Measurements from ENCODE around the gene DNASE1. TPM values are rescaled to one million over a fixed set of nuclear protein-coding genes. Genes with fewer than 3 reads are reported as not detected.

DNASE1 gene
- polyA plus RNA-seq, 2 of the 4 experiments (the other 2 are of a cell fraction): 6.3 to 7.2 TPM

DNA sequence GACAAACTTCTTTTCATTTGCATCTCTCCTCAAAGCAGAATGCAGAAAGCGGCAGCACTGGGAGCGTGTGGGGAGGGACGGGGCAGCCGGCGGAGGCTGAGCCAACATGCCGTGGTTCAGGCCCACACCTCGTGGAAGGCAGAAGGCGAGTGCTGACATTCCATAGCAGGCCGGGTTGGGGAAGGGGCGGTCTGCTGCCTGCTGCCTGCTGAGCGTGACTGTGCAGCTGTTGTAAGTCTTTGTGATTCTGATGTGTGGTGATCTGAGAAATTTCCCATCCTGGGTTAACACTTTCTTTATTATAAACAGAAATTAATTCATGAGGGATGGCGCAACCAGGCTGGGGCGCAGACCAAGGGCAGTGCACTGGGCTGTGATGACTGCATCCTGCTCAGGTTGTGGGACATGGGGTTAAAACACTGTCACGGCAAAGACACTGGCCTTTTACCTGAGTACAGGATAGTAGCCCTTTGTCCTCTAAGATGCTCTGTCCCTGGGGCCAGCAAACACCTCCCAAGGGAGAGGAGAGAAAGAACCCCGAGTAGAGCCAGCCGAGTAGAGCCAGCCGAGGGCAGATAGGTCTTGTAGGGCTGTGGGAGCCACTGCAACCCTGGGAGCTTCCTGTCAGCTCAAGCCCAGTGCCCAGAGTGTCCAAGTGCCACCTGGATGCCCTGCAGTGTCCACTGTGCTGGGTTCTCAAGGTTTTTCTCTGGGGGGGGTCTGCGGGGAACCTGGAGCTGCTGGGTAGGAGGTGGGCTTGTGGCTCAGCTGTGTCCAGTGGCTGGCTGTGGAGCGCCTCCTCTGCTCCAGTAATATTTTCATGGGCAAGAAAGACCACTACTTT, 8.8 kb upstream of the DNASE1 start:
- Histone ChIP-seq H3K27ac (peak overlapping the region; percentile 44 to 51; a peak in 4 of 6 replicates), H3K4me1 (peaks cover 16% of the 10 kb centered on the region), H3K4me2 (peak overlapping the region; percentile 72), H3K9me3 (no peaks in the 10 kb centered on the region), H3K4me3 (no peak overlapping the region)
- TF ChIP-seq RARB (CRISPR knock-in tag; IDR thresholded peaks at IDR 0.05): no peak
- TF ChIP-seq FOXS1 (CRISPR knock-in tag; IDR thresholded peaks at IDR 0.05): no peak
- no peak for TF ChIP-seq FOSB (CRISPR knock-in tag; IDR thresholded peaks at IDR 0.05)
- no peak for TF ChIP-seq HOXB13 (CRISPR knock-in tag; IDR thresholded peaks at IDR 0.05; ENCODE audit: low read depth)
- TF ChIP-seq CHD4 (IDR thresholded peaks at IDR 0.05; ENCODE audit: borderline replicate concordance): no peak
- TF ChIP-seq, protein P1, sequence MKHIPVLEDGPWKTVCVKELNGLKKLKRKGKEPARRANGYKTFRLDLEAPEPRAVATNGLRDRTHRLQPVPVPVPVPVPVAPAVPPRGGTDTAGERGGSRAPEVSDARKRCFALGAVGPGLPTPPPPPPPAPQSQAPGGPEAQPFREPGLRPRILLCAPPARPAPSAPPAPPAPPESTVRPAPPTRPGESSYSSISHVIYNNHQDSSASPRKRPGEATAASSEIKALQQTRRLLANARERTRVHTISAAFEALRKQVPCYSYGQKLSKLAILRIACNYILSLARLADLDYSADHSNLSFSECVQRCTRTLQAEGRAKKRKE (CRISPR knock-in tag; IDR thresholded peaks at IDR 0.05; ENCODE audit: low read depth): no peak
- peak in 1 of 2 experiments; percentile 15; a peak in 1 of 4 replicates for TF ChIP-seq CEBPB (IDR thresholded peaks at IDR 0.05)
- no peak for TF ChIP-seq MYC (IDR thresholded peaks at IDR 0.05; ENCODE audit: borderline replicate concordance, low read length)
- no peak for FAIRE-seq
- CTCF ChIA-PET: interaction anchor here (0.6 to 1.8 kb wide), 4 partner anchors 9 to 294 kb away, joined by 3 to 5 read pairs (median 4); partner anchors contain the start of gene DNASE1
- POLR2A ChIA-PET: no interaction called here
- 68% methylated on average over 19 of the region's 19 CpGs for WGBS (ENCODE audit: missing lambda C conversion rate)
- peak; percentile 15 to 46; a peak in 3 of 6 replicates for ATAC-seq
- no peak for DNase-seq (ENCODE audit: low read depth in 1 of 2, low spot score in 1 of 2)

DNA sequence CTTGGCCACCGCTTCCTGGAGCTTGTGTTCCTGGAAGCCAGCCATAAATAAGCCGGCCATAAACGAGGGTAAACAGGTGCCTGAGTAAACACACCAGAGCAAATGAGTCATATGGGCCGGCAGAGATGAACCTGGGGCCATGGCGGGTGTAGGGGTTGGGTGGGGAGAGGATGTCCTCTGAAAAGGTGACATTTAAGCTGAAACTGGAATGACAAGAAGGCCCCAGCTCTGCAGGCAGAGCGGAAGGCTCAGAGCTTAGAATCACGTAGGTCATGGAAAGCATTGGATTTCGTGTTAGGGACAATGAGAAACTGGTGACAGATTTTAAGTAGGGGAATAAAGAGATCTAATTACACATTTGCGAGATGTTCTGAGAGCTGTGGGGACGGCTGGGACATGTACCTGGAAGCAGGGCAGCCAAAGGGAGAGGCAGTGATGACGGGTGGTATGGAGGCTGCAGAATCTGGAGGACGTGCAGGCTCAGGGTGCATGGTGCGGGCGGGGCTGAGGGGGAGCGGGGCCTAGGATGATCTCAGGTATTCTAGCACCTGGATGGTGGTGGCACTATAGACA, 8.1 kb upstream of the DNASE1 start:
- Histone ChIP-seq H3K4me3 (no peak overlapping the region), H3K9me3 (no peaks in the 10 kb centered on the region), H3K27ac (peak overlapping the region; percentile 44 to 51; a peak in 3 of 6 replicates), H3K4me2 (peak overlapping the region; percentile 72), H3K4me1 (peaks cover 16% of the 10 kb centered on the region)
- CTCF ChIA-PET: interaction anchor here (0.6 to 1.8 kb wide), 4 partner anchors 9 to 294 kb away, joined by 3 to 5 read pairs (median 4); partner anchors contain the start of gene DNASE1
- peak; percentile 62 to 80 for DNase-seq (ENCODE audit: low read depth in 1 of 2, low spot score in 1 of 2)
- 0 out of 2 replicates have a peak, but pooled peaks have one; percentile 27 for TF ChIP-seq FOSL2 (IDR thresholded peaks at IDR 0.05)
- TF ChIP-seq FOSL2 (CRISPR knock-in tag; IDR thresholded peaks at IDR 0.05): peak; percentile 64
- TF ChIP-seq, protein P2, sequence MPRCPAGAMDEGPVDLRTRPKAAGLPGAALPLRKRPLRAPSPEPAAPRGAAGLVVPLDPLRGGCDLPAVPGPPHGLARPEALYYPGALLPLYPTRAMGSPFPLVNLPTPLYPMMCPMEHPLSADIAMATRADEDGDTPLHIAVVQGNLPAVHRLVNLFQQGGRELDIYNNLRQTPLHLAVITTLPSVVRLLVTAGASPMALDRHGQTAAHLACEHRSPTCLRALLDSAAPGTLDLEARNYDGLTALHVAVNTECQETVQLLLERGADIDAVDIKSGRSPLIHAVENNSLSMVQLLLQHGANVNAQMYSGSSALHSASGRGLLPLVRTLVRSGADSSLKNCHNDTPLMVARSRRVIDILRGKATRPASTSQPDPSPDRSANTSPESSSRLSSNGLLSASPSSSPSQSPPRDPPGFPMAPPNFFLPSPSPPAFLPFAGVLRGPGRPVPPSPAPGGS (IDR thresholded peaks at IDR 0.05): no peak
- no peak for FAIRE-seq
- WGBS (ENCODE audit: missing lambda C conversion rate): 51% methylated on average over 14 of the region's 15 CpGs
- ATAC-seq: peak; percentile 47 to 70
- POLR2A ChIA-PET: no interaction called here

DNA sequence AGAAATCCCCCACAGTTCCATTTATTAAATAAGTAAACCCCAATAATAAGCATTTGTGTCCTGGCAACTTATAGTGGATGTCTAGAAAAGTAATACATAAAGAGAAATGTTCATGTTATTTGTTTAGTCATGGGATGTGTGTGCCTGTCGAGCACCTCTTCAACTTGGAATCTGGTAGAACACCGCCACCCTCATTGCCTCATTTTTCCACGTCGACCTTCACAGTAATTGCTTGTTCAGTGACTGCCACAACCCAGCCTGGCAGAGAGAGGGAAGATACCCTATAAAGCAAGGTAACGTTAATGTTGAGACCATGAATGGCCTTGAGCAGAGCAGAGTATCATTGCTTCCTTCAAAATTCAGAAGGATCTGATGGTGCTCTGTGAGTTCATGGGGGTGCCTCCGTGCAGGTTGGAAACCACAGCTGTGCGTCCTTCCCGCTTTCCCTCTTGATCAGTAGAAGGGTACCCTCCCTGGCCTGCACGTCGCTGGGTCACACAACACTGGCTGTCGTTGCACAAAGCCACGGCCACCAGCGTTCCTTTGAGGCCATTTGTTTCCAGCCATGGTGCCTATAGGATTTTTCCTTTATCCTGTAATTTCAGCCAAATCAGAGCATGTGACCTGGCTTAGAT, 3.7 kb upstream of the DNASE1 start:
- 88% methylated on average over 13 of the region's 13 CpGs for WGBS (ENCODE audit: missing lambda C conversion rate)
- ChIA-PET CTCF (interaction anchor here (1.7 kb wide), 1 partner anchor 12 kb away, joined by 5 read pairs; no protein-coding TSS in a partner anchor), POLR2A (no interaction called here)
- H3K27ac ChIP-seq: no peak overlapping the region
- FAIRE-seq (no peak), DNase-seq (ENCODE audit: low read depth in 1 of 2, low spot score in 1 of 2) (no peak), ATAC-seq (no peak)
- H3K4me2 ChIP-seq: no peak overlapping the region
- H3K9me3 ChIP-seq: no peaks in the 10 kb centered on the region
- peaks cover 16% of the 10 kb centered on the region for H3K4me1 ChIP-seq
- H3K4me3 ChIP-seq: no peak overlapping the region
- TF ChIP-seq KDM5A (IDR thresholded peaks at IDR 0.05): no peak
- TF ChIP-seq, protein P3, sequence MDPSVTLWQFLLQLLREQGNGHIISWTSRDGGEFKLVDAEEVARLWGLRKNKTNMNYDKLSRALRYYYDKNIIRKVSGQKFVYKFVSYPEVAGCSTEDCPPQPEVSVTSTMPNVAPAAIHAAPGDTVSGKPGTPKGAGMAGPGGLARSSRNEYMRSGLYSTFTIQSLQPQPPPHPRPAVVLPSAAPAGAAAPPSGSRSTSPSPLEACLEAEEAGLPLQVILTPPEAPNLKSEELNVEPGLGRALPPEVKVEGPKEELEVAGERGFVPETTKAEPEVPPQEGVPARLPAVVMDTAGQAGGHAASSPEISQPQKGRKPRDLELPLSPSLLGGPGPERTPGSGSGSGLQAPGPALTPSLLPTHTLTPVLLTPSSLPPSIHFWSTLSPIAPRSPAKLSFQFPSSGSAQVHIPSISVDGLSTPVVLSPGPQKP (IDR thresholded peaks at IDR 0.05; ENCODE audit: low read depth, low read length): no peak
- no peak for TF ChIP-seq EP300 (IDR thresholded peaks at IDR 0.05)
- no peak for TF ChIP-seq RCOR1 (IDR thresholded peaks at IDR 0.05; ENCODE audit: low read depth, low read length)
- TF ChIP-seq HOXB13 (CRISPR knock-in tag; IDR thresholded peaks at IDR 0.05; ENCODE audit: low read depth): no peak
- no peak for TF ChIP-seq FOSL2 (IDR thresholded peaks at IDR 0.05)
- no peak for TF ChIP-seq FOSL2 (CRISPR knock-in tag; IDR thresholded peaks at IDR 0.05)
- TF ChIP-seq FOXS1 (CRISPR knock-in tag; IDR thresholded peaks at IDR 0.05): no peak
- no peak for TF ChIP-seq RNF2 (IDR thresholded peaks at IDR 0.05; ENCODE audit: borderline replicate concordance, low read depth)
- TF ChIP-seq, protein P4, sequence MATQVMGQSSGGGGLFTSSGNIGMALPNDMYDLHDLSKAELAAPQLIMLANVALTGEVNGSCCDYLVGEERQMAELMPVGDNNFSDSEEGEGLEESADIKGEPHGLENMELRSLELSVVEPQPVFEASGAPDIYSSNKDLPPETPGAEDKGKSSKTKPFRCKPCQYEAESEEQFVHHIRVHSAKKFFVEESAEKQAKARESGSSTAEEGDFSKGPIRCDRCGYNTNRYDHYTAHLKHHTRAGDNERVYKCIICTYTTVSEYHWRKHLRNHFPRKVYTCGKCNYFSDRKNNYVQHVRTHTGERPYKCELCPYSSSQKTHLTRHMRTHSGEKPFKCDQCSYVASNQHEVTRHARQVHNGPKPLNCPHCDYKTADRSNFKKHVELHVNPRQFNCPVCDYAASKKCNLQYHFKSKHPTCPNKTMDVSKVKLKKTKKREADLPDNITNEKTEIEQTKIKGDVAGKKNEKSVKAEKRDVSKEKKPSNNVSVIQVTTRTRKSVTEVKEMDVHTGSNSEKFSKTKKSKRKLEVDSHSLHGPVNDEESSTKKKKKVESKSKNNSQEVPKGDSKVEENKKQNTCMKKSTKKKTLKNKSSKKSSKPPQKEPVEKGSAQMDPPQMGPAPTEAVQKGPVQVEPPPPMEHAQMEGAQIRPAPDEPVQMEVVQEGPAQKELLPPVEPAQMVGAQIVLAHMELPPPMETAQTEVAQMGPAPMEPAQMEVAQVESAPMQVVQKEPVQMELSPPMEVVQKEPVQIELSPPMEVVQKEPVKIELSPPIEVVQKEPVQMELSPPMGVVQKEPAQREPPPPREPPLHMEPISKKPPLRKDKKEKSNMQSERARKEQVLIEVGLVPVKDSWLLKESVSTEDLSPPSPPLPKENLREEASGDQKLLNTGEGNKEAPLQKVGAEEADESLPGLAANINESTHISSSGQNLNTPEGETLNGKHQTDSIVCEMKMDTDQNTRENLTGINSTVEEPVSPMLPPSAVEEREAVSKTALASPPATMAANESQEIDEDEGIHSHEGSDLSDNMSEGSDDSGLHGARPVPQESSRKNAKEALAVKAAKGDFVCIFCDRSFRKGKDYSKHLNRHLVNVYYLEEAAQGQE (IDR thresholded peaks at IDR 0.05): no peak
- TF ChIP-seq SREBF2 (IDR thresholded peaks at IDR 0.05): no peak
- TF ChIP-seq TP53 (CRISPR knock-in tag; IDR thresholded peaks at IDR 0.05): no peak
- no peak for TF ChIP-seq ZFP36 (IDR thresholded peaks at IDR 0.05; ENCODE audit: borderline replicate concordance, partially characterized antibody)
- no peak for TF ChIP-seq ZSCAN20 (CRISPR knock-in tag; IDR thresholded peaks at IDR 0.05)
- no peak for TF ChIP-seq CEBPB (IDR thresholded peaks at IDR 0.05)
- TF ChIP-seq CHD4 (IDR thresholded peaks at IDR 0.05; ENCODE audit: borderline replicate concordance): no peak
- no peak for TF ChIP-seq ESRRA (IDR thresholded peaks at IDR 0.05; ENCODE audit: borderline replicate concordance, low read length)
- TF ChIP-seq HOXA7 (CRISPR knock-in tag; IDR thresholded peaks at IDR 0.05): no peak
